Body of pancreas (tissue), 4 donors: ENCODE data around the gene SH3BP4.

Experiments used
- POLR2A ChIP-seq, 3 donors: fragments of 450-650 bp; IDR thresholded peaks; one replicate each; pipeline ENCODE4 v1.6.1; 2016; ENCODE audit warnings: antibody characterized with exemption in 3 of 3, mild to moderate bottlenecking in 2 of 3
- TF ChIP-seq, protein P1 (sequence below), 7 experiments: fragments of 450-650 bp in 4 of 7; fragments of 200-600 bp in 3 of 7; sonication (generic) in 3 of 7; IDR thresholded peaks; one replicate each; pipeline ENCODE4 v1.5.1; 2016 to 2019; ENCODE audit warnings: antibody characterized with exemption in 7 of 7

DNA sequence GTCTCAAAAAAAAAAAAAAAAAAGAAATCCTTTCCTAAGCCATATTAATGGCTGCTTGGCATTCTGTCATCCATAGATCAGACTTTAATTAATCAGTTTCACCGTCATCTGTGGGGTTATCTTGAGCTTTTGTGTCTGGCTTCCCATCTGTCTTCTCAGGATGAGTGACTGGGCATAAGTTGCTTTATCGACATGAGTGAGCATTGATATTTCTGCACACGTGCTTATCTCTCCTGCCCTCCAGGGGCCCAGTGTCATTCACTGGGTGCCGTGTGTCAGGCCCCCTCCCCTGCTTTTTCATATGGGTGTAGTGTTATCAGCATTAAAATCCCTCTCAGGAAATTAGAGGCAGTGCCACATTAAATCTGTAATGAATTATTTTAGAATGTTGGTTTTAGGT is 65.6 kb downstream of the SH3BP4 start:
- TF ChIP-seq, protein P1, sequence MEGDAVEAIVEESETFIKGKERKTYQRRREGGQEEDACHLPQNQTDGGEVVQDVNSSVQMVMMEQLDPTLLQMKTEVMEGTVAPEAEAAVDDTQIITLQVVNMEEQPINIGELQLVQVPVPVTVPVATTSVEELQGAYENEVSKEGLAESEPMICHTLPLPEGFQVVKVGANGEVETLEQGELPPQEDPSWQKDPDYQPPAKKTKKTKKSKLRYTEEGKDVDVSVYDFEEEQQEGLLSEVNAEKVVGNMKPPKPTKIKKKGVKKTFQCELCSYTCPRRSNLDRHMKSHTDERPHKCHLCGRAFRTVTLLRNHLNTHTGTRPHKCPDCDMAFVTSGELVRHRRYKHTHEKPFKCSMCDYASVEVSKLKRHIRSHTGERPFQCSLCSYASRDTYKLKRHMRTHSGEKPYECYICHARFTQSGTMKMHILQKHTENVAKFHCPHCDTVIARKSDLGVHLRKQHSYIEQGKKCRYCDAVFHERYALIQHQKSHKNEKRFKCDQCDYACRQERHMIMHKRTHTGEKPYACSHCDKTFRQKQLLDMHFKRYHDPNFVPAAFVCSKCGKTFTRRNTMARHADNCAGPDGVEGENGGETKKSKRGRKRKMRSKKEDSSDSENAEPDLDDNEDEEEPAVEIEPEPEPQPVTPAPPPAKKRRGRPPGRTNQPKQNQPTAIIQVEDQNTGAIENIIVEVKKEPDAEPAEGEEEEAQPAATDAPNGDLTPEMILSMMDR (IDR thresholded peaks at IDR 0.05): no peak
- no peak for TF ChIP-seq POLR2A (IDR thresholded peaks at IDR 0.05)
